IMR-90 (cell line): Measurements from ENCODE around the gene GPAM. TPM values are rescaled to one million over a fixed set of nuclear protein-coding genes. Genes with fewer than 3 reads are reported as not detected.

Experiments used
- ATAC-seq: fragments of 200-7000 bp; cut with Tn5 transposase; 2 replicates; pipeline ENCODE4 v1.9.1; 2020; ENCODE audit warnings: low read depth, mild to moderate bottlenecking, moderate library complexity
- BruUV-seq: library from RNA; stranded (reverse); fragments of 400-500 nt; replicated peaks from 2 replicates; lab custom pipeline; 2021; lab: Mats Ljungman, UMichigan
- CTCF ChIA-PET: fragments of 300-600 bp; formaldehyde crosslinking; extraction: SDS; loops from one replicate; lab custom pipeline; 2021; ENCODE audit warnings: antibody characterized with exemption; lab: Yijun Ruan, JAX
- POLR2A ChIA-PET: fragments of 300-600 bp; sonication (Branson Sonifier 250); formaldehyde crosslinking; loops from one replicate; lab custom pipeline; 2022; ENCODE audit warnings: antibody characterized with exemption; ENCODE audit not compliant: unreplicated experiment; lab: Charles Lee
- DNase-seq: peaks from one replicate; pipeline ENCODE4 v3.0.0; 2013
- H2AFZ ChIP-seq: replicated peaks from 2 replicates; pipeline ENCODE3; 2013; ENCODE audit warnings: low read length, mild to moderate bottlenecking; ENCODE audit not compliant: poor library complexity
- H2AK5ac ChIP-seq: 2 replicates; pipeline ENCODE4 v1.6.1; 2013; ENCODE audit warnings: low read depth, low read length, inconsistent platforms
- H2AK9ac ChIP-seq: replicated peaks from 2 replicates; pipeline ENCODE3; 2013; ENCODE audit warnings: mild to moderate bottlenecking, low read depth, low read length, moderate library complexity; ENCODE audit not compliant: poor library complexity
- H2BK120ac ChIP-seq: 2 replicates; pipeline ENCODE4 v1.6.1; 2013; ENCODE audit warnings: low read depth, low read length, inconsistent platforms
- H2BK15ac ChIP-seq: 3 replicates; pipeline ENCODE4 v1.6.1; 2013; ENCODE audit warnings: low read depth, low read length, inconsistent platforms
- H2BK20ac ChIP-seq: 2 replicates; pipeline ENCODE4 v1.6.1; 2013; ENCODE audit warnings: low read depth, mild to moderate bottlenecking, inconsistent platforms, low read length, moderate library complexity
- H2BK5ac ChIP-seq: 2 replicates; pipeline ENCODE4 v1.6.1; 2013; ENCODE audit warnings: mild to moderate bottlenecking, low read depth, low read length, inconsistent platforms; ENCODE audit not compliant: poor library complexity, severe bottlenecking
- H3K14ac ChIP-seq: replicated peaks from 2 replicates; pipeline ENCODE4 v1.6.1; 2013; ENCODE audit warnings: low read depth, low read length, inconsistent platforms
- H3K18ac ChIP-seq: 2 replicates; pipeline ENCODE4 v1.6.1; 2013; ENCODE audit warnings: low read depth, low read length, control low read depth
- H3K23ac ChIP-seq: 2 replicates; pipeline ENCODE4 v1.6.1; 2013; ENCODE audit warnings: low read depth, low read length, inconsistent platforms
- H3K27ac ChIP-seq: 2 replicates; pipeline ENCODE4 v1.5.1; 2013; ENCODE audit warnings: mild to moderate bottlenecking, control low read depth, low read length; ENCODE audit not compliant: insufficient read depth
- H3K27me3 ChIP-seq: 2 replicates; pipeline ENCODE4 v1.6.1; 2013; ENCODE audit warnings: low read length; ENCODE audit not compliant: control insufficient read depth, insufficient read depth
- H3K36me3 ChIP-seq: 2 replicates; pipeline ENCODE4 v1.6.1; 2013; ENCODE audit warnings: low read length, mixed read lengths; ENCODE audit not compliant: control insufficient read depth, insufficient read depth
- H3K4ac ChIP-seq: 2 replicates; pipeline ENCODE4 v1.6.1; 2013; ENCODE audit warnings: low read depth, low read length, inconsistent platforms
- H3K4me1 ChIP-seq: 2 replicates; pipeline ENCODE4 v1.6.1; 2013; ENCODE audit warnings: low read length, mixed read lengths; ENCODE audit not compliant: control insufficient read depth, insufficient read depth
- H3K4me2 ChIP-seq: 2 replicates; pipeline ENCODE4 v1.6.1; 2013; ENCODE audit warnings: low read depth, mild to moderate bottlenecking, control low read depth, low read length, moderate library complexity
- H3K4me3 ChIP-seq: 2 replicates; pipeline ENCODE4 v1.5.1; 2013; ENCODE audit warnings: low read depth, mild to moderate bottlenecking, control low read depth, low read length, moderate library complexity; ENCODE audit not compliant: insufficient read depth
- H3K56ac ChIP-seq: 2 replicates; pipeline ENCODE4 v1.6.1; 2013; ENCODE audit warnings: low read length, inconsistent platforms; ENCODE audit not compliant: insufficient read depth; ENCODE audit errors: extremely low read depth
- H3K79me1 ChIP-seq, 2 experiments: 2 replicates each; pipeline ENCODE4 v1.6.1; 2013; ENCODE audit warnings: low read length in 2 of 2, inconsistent platforms in 1 of 2, low read depth in 1 of 2
- H3K9ac ChIP-seq: 2 replicates; pipeline ENCODE4 v1.6.1; 2013; ENCODE audit warnings: low read depth, low read length, control low read depth
- H3K9me1 ChIP-seq: 2 replicates; pipeline ENCODE4 v1.6.1; 2013; ENCODE audit warnings: low read length, inconsistent platforms; ENCODE audit not compliant: insufficient read depth
- H3K9me3 ChIP-seq: 2 replicates; pipeline ENCODE4 v1.6.1; 2013; ENCODE audit warnings: low read length; ENCODE audit not compliant: control insufficient read depth, insufficient read depth
- H4K20me1 ChIP-seq: 2 replicates; pipeline ENCODE4 v1.6.1; 2013; ENCODE audit warnings: low read length, inconsistent platforms; ENCODE audit not compliant: insufficient read depth
- H4K5ac ChIP-seq: 2 replicates; pipeline ENCODE4 v1.6.1; 2013; ENCODE audit warnings: mild to moderate bottlenecking, low read depth, low read length, control low read depth
- H4K8ac ChIP-seq, 2 experiments: 2 replicates each; pipeline ENCODE4 v1.6.1; 2013; ENCODE audit warnings: low read depth in 2 of 2, low read length in 2 of 2, control low read depth in 1 of 2, inconsistent platforms in 1 of 2
- H4K91ac ChIP-seq: 2 replicates; pipeline ENCODE4 v1.6.1; 2013; ENCODE audit warnings: low read depth, low read length, inconsistent platforms; ENCODE audit not compliant: insufficient read depth
- BHLHE40 ChIP-seq: fragments of 150-350 bp; IDR thresholded peaks from 2 replicates; pipeline ENCODE4 v1.6.1; 2016; ENCODE audit warnings: mild to moderate bottlenecking, low read depth, low read length
- CHD1 ChIP-seq: IDR thresholded peaks from 2 replicates; pipeline ENCODE4 v1.6.1; 2012; ENCODE audit warnings: low read depth, low read length, improper control_type of control experiment
- FOS ChIP-seq: fragments of 150-350 bp; IDR thresholded peaks from 2 replicates; pipeline ENCODE4 v1.6.1; 2016; ENCODE audit warnings: low read depth, low read length
- MAFK ChIP-seq: IDR thresholded peaks from 2 replicates; pipeline ENCODE4 v1.6.1; 2012; ENCODE audit warnings: low read depth, low read length, improper control_type of control experiment
- MAZ ChIP-seq: IDR thresholded peaks from 2 replicates; pipeline ENCODE4 v1.6.1; 2012; ENCODE audit warnings: low read depth, mild to moderate bottlenecking, low read length, improper control_type of control experiment, moderate library complexity, borderline replicate concordance
- MXI1 ChIP-seq: IDR thresholded peaks from 2 replicates; pipeline ENCODE4 v1.6.1; 2012; ENCODE audit warnings: low read depth, mild to moderate bottlenecking, low read length, moderate library complexity, borderline replicate concordance
- RFX5 ChIP-seq: IDR thresholded peaks from 2 replicates; pipeline ENCODE4 v1.8.0; 2012; ENCODE audit warnings: low read depth, mild to moderate bottlenecking, low read length, moderate library complexity
- SMC3 ChIP-seq: fragments of 150-350 bp; IDR thresholded peaks from 2 replicates; pipeline ENCODE4 v1.6.1; 2016; ENCODE audit warnings: low read depth, mild to moderate bottlenecking, antibody characterized with exemption, low read length, moderate library complexity
- WGBS, 2 experiments: methylation state at CpG; one replicate each; pipeline versions ENCODE4 v1.1.5 to v1.1.7; 2013; ENCODE audit warnings: missing lambda C conversion rate in 2 of 2; ENCODE audit not compliant: insufficient read length in 1 of 2; ENCODE audit errors: extremely low coverage in 2 of 2; 5-methylcytosine and 5-hydroxymethylcytosine counted together
- dilution Hi-C: fragments of 300-500 bp; cut with HindIII; formaldehyde crosslinking; loops from one replicate; pipeline ENCODE4 v1.14.3; 2018; ENCODE audit warnings: low sequenced_read_pairs; ENCODE audit not compliant: unreplicated experiment
- in situ Hi-C: fragments of 300-500 bp; cut with MboI; formaldehyde crosslinking; loops from 3 replicates; pipeline ENCODE4 v1.14.3; 2019; ENCODE audit warnings: low sequenced_read_pairs, inconsistent platforms, mixed read lengths
- intact Hi-C: fragments of 100-400 bp; cut with micrococcal nuclease; formaldehyde crosslinking; loops from 2 replicates; pipeline ENCODE4 v1.10.0; 2022
- polyA plus RNA-seq, 3 experiments: library from polyadenylated mRNA; depleted of rRNA; stranded (reverse); fragments of >200 nt; gene quantifications; 2 replicates each; pipeline ENCODE4 v1.2.3, GENCODE V29; 2012; ENCODE audit warnings: low replicate concordance in 1 of 3
- total RNA-seq: library from RNA; depleted of rRNA; stranded (reverse); fragments of >200 nt; gene quantifications from 2 replicates; pipeline ENCODE4 v1.2.3, GENCODE V29; 2012
- TF ChIP-seq, protein P1 (sequence below): fragments of 150-350 bp; IDR thresholded peaks from 2 replicates; pipeline ENCODE4 v1.6.1; 2016; ENCODE audit warnings: low read depth, mild to moderate bottlenecking, low read length, moderate library complexity, borderline replicate concordance

Gene GPAM
- total and polyA plus RNA-seq, 2 of the 4 experiments (the other 2 are of a cell fraction), result 3.5 to 11.5 TPM

DNA sequence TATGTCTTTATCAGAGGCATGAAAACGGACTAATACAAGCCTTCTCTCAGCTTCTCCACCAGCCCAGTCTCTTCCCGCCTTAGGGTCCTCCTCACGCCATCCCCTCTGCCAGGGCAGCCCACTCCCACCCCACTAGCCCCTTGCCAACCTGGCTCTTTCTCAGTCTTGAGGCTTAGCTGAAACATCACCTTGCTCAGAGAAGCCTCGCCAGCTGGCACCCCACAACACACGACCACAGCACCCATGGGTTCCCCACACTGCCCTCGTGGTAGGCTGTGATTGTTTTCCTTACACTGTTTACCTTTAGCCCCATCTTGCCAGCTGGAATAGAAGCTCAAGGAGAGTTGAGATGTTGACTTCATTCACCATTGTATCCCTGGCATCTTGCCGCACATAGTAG is 44.4 kb downstream of the GPAM start:
- Histone ChIP-seq H3K9me3 (no peaks in the 10 kb centered on the region), H3K14ac (no peak overlapping the region), H3K9ac (no peak overlapping the region), H3K4ac (no peak overlapping the region), H2BK120ac (no peak overlapping the region), H3K27ac (no peak overlapping the region), H2AK9ac (no peak overlapping the region), H3K27me3 (no peaks in the 10 kb centered on the region; the same call in 1 of the 2 replicates), H4K20me1 (no peaks in the 10 kb centered on the region), H2BK20ac (no peak overlapping the region), H2AFZ (no peak overlapping the region), H3K56ac (no peak overlapping the region), H3K18ac (no peak overlapping the region), H4K91ac (no peak overlapping the region), H2AK5ac (no peak overlapping the region), H3K36me3 (no peaks in the 10 kb centered on the region), H3K9me1 (no peaks in the 10 kb centered on the region), H2BK15ac (no peak overlapping the region), H3K79me1 (no peaks in the 10 kb centered on the region), H3K4me1 (no peaks in the 10 kb centered on the region), H3K23ac (no peak overlapping the region), H4K5ac (no peak overlapping the region), H3K4me3 (no peak overlapping the region), H2BK5ac (no peak overlapping the region), H3K4me2 (no peak overlapping the region), H4K8ac (no peak overlapping the region)
- ChIA-PET POLR2A (no interaction called here), CTCF (interaction anchor here (2.7 kb wide), 1 partner anchor 15 kb away, joined by 17 read pairs; no protein-coding TSS in a partner anchor)
- TF ChIP-seq FOS (no peak), MAZ (no peak), BHLHE40 (no peak), MAFK (no peak), MXI1 (no peak), SMC3 (no peak), CHD1 (no peak), RFX5 (no peak)
- TF ChIP-seq, protein P1, sequence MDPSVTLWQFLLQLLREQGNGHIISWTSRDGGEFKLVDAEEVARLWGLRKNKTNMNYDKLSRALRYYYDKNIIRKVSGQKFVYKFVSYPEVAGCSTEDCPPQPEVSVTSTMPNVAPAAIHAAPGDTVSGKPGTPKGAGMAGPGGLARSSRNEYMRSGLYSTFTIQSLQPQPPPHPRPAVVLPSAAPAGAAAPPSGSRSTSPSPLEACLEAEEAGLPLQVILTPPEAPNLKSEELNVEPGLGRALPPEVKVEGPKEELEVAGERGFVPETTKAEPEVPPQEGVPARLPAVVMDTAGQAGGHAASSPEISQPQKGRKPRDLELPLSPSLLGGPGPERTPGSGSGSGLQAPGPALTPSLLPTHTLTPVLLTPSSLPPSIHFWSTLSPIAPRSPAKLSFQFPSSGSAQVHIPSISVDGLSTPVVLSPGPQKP, result no peak
- WGBS, 2 experiments, result 58% methylated on average over 2 of the region's 7 CpGs; no CpG with 5 or more reads in 1 of the 2 experiments
- dilution Hi-C loops, result no loop called here
- BruUV-seq, result no TSS peak
- DNase-seq, result no peak
- intact Hi-C loops, result loop anchor here (5.0 kb wide), 1 partner anchor 1392 kb away; no protein-coding TSS in a partner anchor
- ATAC-seq, result no peak
- in situ Hi-C loops, result loop anchor here (10.0 to 25.0 kb wide), 4 partner anchors 176 to 1827 kb away; partner anchors contain the start of gene SMNDC1
